Prostate gland (tissue), 2 donors: ENCODE results near the gene TULP3. TPM values are rescaled to one million over a fixed set of nuclear protein-coding genes. Genes with fewer than 3 reads are reported as not detected.
A peak's percentile ranks its signal among the peaks of the same experiment; 100 is the strongest.

Experiments
- DNase-seq: peaks from one replicate; pipeline ENCODE4 v3.0.0-alpha.2; 2019; ENCODE audit warnings: low spot score
- H3K27ac ChIP-seq, 2 donors: fragments of 200-600 bp; sonication (generic); 2 replicates each; pipeline ENCODE4 v1.5.1; 2017 to 2019
- H3K27me3 ChIP-seq: fragments of 200-600 bp; sonication (generic); replicated peaks from 2 replicates; pipeline ENCODE4 v1.5.1; 2019; ENCODE audit not compliant: insufficient read depth
- H3K36me3 ChIP-seq, 2 donors: fragments of 200-600 bp; sonication (generic); 1 replicate in 1 of 2; 2 replicates in 1 of 2; pipeline versions ENCODE4 v1.5.1 to v1.8.1; 2017 to 2019
- H3K4me1 ChIP-seq: fragments of 200-600 bp; sonication (generic); replicated peaks from 2 replicates; pipeline ENCODE4 v1.5.1; 2019
- H3K4me3 ChIP-seq, 2 donors: fragments of 200-600 bp; sonication (generic); 2 replicates each; pipeline ENCODE4 v1.5.1; 2017 to 2019
- H3K9me3 ChIP-seq: fragments of 200-600 bp; sonication (generic); 2 replicates; pipeline ENCODE4 v1.5.1; 2017
- CTCF ChIP-seq, 4 experiments: fragments of 200-600 bp in 2 of 4; fragments of 450-650 bp in 2 of 4; sonication (generic) in 2 of 4; IDR thresholded peaks; 1 replicate in 3 of 4; 2 replicates in 1 of 4; pipeline ENCODE4 v1.5.1; 2016 to 2019; ENCODE audit warnings: antibody characterized with exemption in 4 of 4, mild to moderate bottlenecking in 2 of 4, moderate library complexity in 2 of 4
- POLR2A ChIP-seq: fragments of 450-650 bp; IDR thresholded peaks from one replicate; pipeline ENCODE4 v1.6.1; 2016; ENCODE audit warnings: antibody characterized with exemption, mild to moderate bottlenecking
- POLR2AphosphoS5 ChIP-seq: sonication (generic); formaldehyde crosslinking; IDR thresholded peaks from one replicate; pipeline ENCODE4 v1.6.1; 2017; ENCODE audit warnings: antibody characterized with exemption
- WGBS: methylation state at CpG from one replicate; pipeline ENCODE4 v1.1.5; 2018; 5-methylcytosine and 5-hydroxymethylcytosine counted together
- intact Hi-C: fragments of 100-400 bp; cut with DNase I; formaldehyde crosslinking; loops from one replicate; pipeline ENCODE4 v1.14.2; 2022
- total RNA-seq, 2 donors: library from RNA; depleted of rRNA; stranded (reverse); fragments of >200 nt; gene quantifications; one replicate each; pipeline ENCODE4 v1.1.0, GENCODE V29; 2016

Gene TULP3
- total RNA-seq, 2 donors from 2014 or later = 15.2 to 22.2 TPM

GRCh38 chr12:2851931-2852330 is 38.8 kb upstream of the TULP3 start:
- intact Hi-C loops = loop anchor here (5.0 to 10.0 kb wide), 2 partner anchors 93 to 180 kb away; no protein-coding TSS in a partner anchor
- Histone ChIP-seq H3K4me3 (no peak overlapping the region), H3K4me1 (no peaks in the 10 kb centered on the region), H3K27ac (no peak overlapping the region), H3K36me3 (no peaks in the 10 kb centered on the region), H3K9me3 (no peaks in the 10 kb centered on the region), H3K27me3 (no peaks in the 10 kb centered on the region)
- 91% methylated on average over 3 of the region's 3 CpGs for WGBS
- TF ChIP-seq POLR2AphosphoS5 = no peak
- DNase-seq = no peak

GRCh38 chr12:2853626-2854025 is 37.1 kb upstream of the TULP3 start:
- H3K27me3 ChIP-seq = no peaks in the 10 kb centered on the region
- intact Hi-C loops = loop anchor here (5.0 to 10.0 kb wide), 2 partner anchors 91 to 179 kb away; no protein-coding TSS in a partner anchor
- H3K4me1 ChIP-seq = no peaks in the 10 kb centered on the region
- no peak overlapping the region for H3K27ac ChIP-seq
- TF ChIP-seq CTCF (IDR thresholded peaks at IDR 0.05) (peak; percentile 43 to 78 (median 58)), POLR2A (no peak), POLR2AphosphoS5 (peak; percentile 15)
- no peak overlapping the region for H3K4me3 ChIP-seq
- 15% methylated on average over 11 of the region's 11 CpGs for WGBS
- H3K9me3 ChIP-seq = no peaks in the 10 kb centered on the region
- DNase-seq = peak; percentile 59
- no peaks in the 10 kb centered on the region for H3K36me3 ChIP-seq

GRCh38 chr12:2854669-2855453 is 35.8 kb upstream of the TULP3 start:
- no peaks in the 10 kb centered on the region for H3K9me3 ChIP-seq
- intact Hi-C loops = loop anchor here (5.0 to 10.0 kb wide), 2 partner anchors 90 to 177 kb away; no protein-coding TSS in a partner anchor
- TF ChIP-seq POLR2AphosphoS5 = no peak
- no peak for TF ChIP-seq POLR2A
- no peak for TF ChIP-seq CTCF (IDR thresholded peaks at IDR 0.05)
- no peak for DNase-seq
- H3K4me1 ChIP-seq = no peaks in the 10 kb centered on the region
- no peak overlapping the region for H3K27ac ChIP-seq
- WGBS = 79% methylated on average over 25 of the region's 25 CpGs
- no peaks in the 10 kb centered on the region for H3K27me3 ChIP-seq
- H3K36me3 ChIP-seq = no peaks in the 10 kb centered on the region
- H3K4me3 ChIP-seq = no peak overlapping the region

GRCh38 chr12:2855546-2855945 is 35.1 kb upstream of the TULP3 start:
- DNase-seq = no peak
- Histone ChIP-seq H3K36me3 (no peaks in the 10 kb centered on the region), H3K27ac (no peak overlapping the region), H3K4me1 (no peaks in the 10 kb centered on the region), H3K27me3 (no peaks in the 10 kb centered on the region), H3K4me3 (no peak overlapping the region), H3K9me3 (no peaks in the 10 kb centered on the region)
- WGBS = 69% methylated on average over 7 of the region's 7 CpGs
- intact Hi-C loops = loop anchor here (10.0 kb wide), 1 partner anchor 89 kb away; no protein-coding TSS in a partner anchor
- TF ChIP-seq CTCF (IDR thresholded peaks at IDR 0.05) = no peak
- no peak for TF ChIP-seq POLR2A
- TF ChIP-seq POLR2AphosphoS5 = no peak

- Histone ChIP-seq H3K36me3 (no peaks in the 10 kb centered on the region), H3K9me3 (no peaks in the 10 kb centered on the region), H3K4me3 (no peak overlapping the region), H3K27me3 (no peaks in the 10 kb centered on the region), H3K4me1 (no peaks in the 10 kb centered on the region), H3K27ac (no peak overlapping the region)
- intact Hi-C loops = loop anchor here (10.0 kb wide), 1 partner anchor 89 kb away; no protein-coding TSS in a partner anchor
- DNase-seq = no peak
- 92% methylated on average over 3 of the region's 3 CpGs for WGBS
- TF ChIP-seq CTCF (IDR thresholded peaks at IDR 0.05) (no peak), POLR2AphosphoS5 (no peak), POLR2A (no peak)
Observed at GRCh38 chr12:2856051-2856450, 34.6 kb upstream of the TULP3 start.
